Measurements from ENCODE around the gene MARF1.

DNA sequence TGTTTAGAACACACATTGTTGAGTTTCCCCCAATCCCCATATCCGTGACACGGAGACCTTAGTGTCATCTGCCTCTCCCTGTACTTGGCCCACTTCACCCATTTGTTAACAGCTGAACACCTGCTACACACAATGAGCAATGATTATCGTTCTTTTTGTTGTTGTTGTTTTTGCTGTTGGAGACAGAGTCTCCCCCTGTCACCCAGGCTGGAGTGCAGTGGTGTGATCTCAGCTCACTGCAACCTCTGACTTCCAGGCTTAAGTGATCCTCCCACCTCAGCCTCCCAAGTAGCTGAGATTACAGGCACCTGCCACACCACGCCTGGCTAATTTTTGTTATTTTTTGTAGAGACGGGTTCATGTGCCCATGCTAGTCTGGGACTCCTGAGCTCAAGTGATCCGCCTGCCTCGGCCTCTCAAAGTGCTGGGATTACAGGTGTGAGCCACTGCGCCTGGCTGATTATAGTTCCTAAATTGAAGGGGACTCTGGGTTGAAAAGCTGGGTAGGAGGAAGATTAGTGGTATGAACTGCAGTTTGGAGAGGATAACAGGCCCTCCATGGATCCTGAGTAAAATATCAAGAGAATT lies 28.7 kb upstream of the MARF1 start:
- no peak for TF ChIP-seq POLR2A (IDR thresholded peaks at IDR 0.05)
- TF ChIP-seq, protein P1, sequence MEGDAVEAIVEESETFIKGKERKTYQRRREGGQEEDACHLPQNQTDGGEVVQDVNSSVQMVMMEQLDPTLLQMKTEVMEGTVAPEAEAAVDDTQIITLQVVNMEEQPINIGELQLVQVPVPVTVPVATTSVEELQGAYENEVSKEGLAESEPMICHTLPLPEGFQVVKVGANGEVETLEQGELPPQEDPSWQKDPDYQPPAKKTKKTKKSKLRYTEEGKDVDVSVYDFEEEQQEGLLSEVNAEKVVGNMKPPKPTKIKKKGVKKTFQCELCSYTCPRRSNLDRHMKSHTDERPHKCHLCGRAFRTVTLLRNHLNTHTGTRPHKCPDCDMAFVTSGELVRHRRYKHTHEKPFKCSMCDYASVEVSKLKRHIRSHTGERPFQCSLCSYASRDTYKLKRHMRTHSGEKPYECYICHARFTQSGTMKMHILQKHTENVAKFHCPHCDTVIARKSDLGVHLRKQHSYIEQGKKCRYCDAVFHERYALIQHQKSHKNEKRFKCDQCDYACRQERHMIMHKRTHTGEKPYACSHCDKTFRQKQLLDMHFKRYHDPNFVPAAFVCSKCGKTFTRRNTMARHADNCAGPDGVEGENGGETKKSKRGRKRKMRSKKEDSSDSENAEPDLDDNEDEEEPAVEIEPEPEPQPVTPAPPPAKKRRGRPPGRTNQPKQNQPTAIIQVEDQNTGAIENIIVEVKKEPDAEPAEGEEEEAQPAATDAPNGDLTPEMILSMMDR (IDR thresholded peaks at IDR 0.05), result no peak

Data from lower leg skin (tissue), 3 donors.